HepG2 (cell line): ENCODE results near the gene SOST. TPM values are rescaled to one million over a fixed set of nuclear protein-coding genes. Genes with fewer than 3 reads are reported as not detected.

Experiments
- CENPX ChIP-seq: sonication (generic); formaldehyde crosslinking; IDR thresholded peaks from 2 replicates; pipeline ENCODE4 v1.9.0; 2021; ENCODE audit warnings: mild to moderate bottlenecking, missing genetic modification reagents, moderate library complexity
- FOSL1 ChIP-seq: sonication (generic); formaldehyde crosslinking; IDR thresholded peaks from 2 replicates; pipeline ENCODE4 v1.9.0; 2021; ENCODE audit warnings: missing genetic modification reagents, borderline replicate concordance
- GATA4 ChIP-seq: sonication (generic); IDR thresholded peaks from 2 replicates; pipeline ENCODE4 v1.6.1; 2016; ENCODE audit warnings: antibody characterized with exemption, low read depth, borderline replicate concordance
- HMGXB4 ChIP-seq, 2 experiments: sonication (generic) in 1 of 2; formaldehyde crosslinking in 1 of 2; IDR thresholded peaks; 2 replicates each; pipeline versions ENCODE4 v1.4.0 to v1.6.1; 2018 to 2020; ENCODE audit warnings: missing genetic modification reagents in 2 of 2, borderline replicate concordance in 1 of 2, low read depth in 1 of 2, mild to moderate bottlenecking in 1 of 2, missing biosample characterization in 1 of 2
- NONO ChIP-seq, 2 experiments: fragments of 450-650 bp in 1 of 2; sonication (generic) in 1 of 2; formaldehyde crosslinking in 1 of 2; IDR thresholded peaks in 1 of 2; conservative IDR thresholded peaks in 1 of 2; 2 replicates each; pipeline versions ENCODE4 v1.6.1 to v1.8.0; 2017 to 2022; ENCODE audit warnings: mild to moderate bottlenecking in 1 of 2, missing genetic modification reagents in 1 of 2, moderate library complexity in 1 of 2
- POGK ChIP-seq: sonication (generic); formaldehyde crosslinking; conservative IDR thresholded peaks from 2 replicates; pipeline ENCODE4 v1.8.0; 2022; ENCODE audit warnings: mild to moderate bottlenecking, moderate library complexity, missing genetic modification reagents
- PRDM4 ChIP-seq: sonication (generic); formaldehyde crosslinking; IDR thresholded peaks from 2 replicates; pipeline ENCODE4 v1.9.0; 2021; ENCODE audit warnings: missing genetic modification reagents, borderline replicate concordance
- SOX5 ChIP-seq: IDR thresholded peaks from 2 replicates; pipeline ENCODE4 v1.6.1; 2016; ENCODE audit warnings: borderline replicate concordance
- SSRP1 ChIP-seq: IDR thresholded peaks from 2 replicates; pipeline ENCODE4 v1.6.1; 2016; ENCODE audit warnings: control low read depth
- ZFP37 ChIP-seq: sonication (generic); formaldehyde crosslinking; IDR thresholded peaks from 2 replicates; pipeline ENCODE4 v1.4.0; 2020; ENCODE audit warnings: missing genetic modification reagents, borderline replicate concordance
- ZFP82 ChIP-seq: sonication (generic); formaldehyde crosslinking; IDR thresholded peaks from 2 replicates; pipeline ENCODE4 v1.5.1; 2020; ENCODE audit warnings: mild to moderate bottlenecking, missing genetic modification reagents, borderline replicate concordance
- ZNF24 ChIP-seq: fragments of 450-650 bp; IDR thresholded peaks from 2 replicates; pipeline ENCODE4 v1.6.1; 2017; ENCODE audit warnings: antibody characterized with exemption, mild to moderate bottlenecking
- ZNF260 ChIP-seq: sonication (generic); formaldehyde crosslinking; IDR thresholded peaks from 2 replicates; pipeline ENCODE4 v1.4.0; 2020; ENCODE audit warnings: missing genetic modification reagents, low read depth, mild to moderate bottlenecking, borderline replicate concordance
- ZNF318 ChIP-seq: sonication (generic); formaldehyde crosslinking; IDR thresholded peaks from 2 replicates; pipeline ENCODE4 v1.4.0; 2020; ENCODE audit warnings: mild to moderate bottlenecking, missing genetic modification reagents
- ZZZ3 ChIP-seq: sonication (generic); formaldehyde crosslinking; IDR thresholded peaks from 2 replicates; pipeline ENCODE4 v1.4.0; 2020; ENCODE audit warnings: missing genetic modification reagents, mild to moderate bottlenecking, borderline replicate concordance
- polyA plus RNA-seq, 8 experiments: library from polyadenylated mRNA; depleted of rRNA in 3 of 8; stranded (reverse) in 7 of 8; unstranded in 1 of 8; fragments of >200 nt; fragmentation: Illumina TruSeq in 4 of 8; extraction: Trizol in 4 of 8; gene quantifications; 2 replicates each; pipeline versions ENCODE4 v1.2.1 to v1.2.3, GENCODE V29; 2011 to 2016; ENCODE audit warnings: low read depth in 4 of 8, missing spikeins in 1 of 8, mixed read lengths in 1 of 8; ENCODE audit not compliant: insufficient read depth in 1 of 8
- total RNA-seq, 5 experiments: library from RNA; depleted of rRNA; stranded (reverse); fragments of >200 nt; fragmentation: Illumina TruSeq; extraction: Trizol; gene quantifications; 2 replicates each; pipeline ENCODE4 v1.2.3, GENCODE V29; 2016; ENCODE audit warnings: low read depth in 1 of 5

SOST gene
- total and polyA plus RNA-seq, 2 of the 13 experiments (the other 11 are each of a cell fraction or from before 2014, with no cell fraction given), result not detected

- TF ChIP-seq ZZZ3 (CRISPR knock-in tag) (no peak), NONO (IDR thresholded peaks at IDR 0.05) (no peak), NONO (CRISPR knock-in tag; conservative IDR thresholded peaks at IDR 0.05) (peak; percentile 64), ZNF24 (no peak), FOSL1 (CRISPR knock-in tag) (peak; percentile 88), ZNF260 (no peak), CENPX (no peak), PRDM4 (no peak), HMGXB4 (CRISPR knock-in tag; IDR thresholded peaks at IDR 0.05; ENCODE audit: borderline replicate concordance in 1 of 2, low read depth in 1 of 2) (no peak), POGK (CRISPR knock-in tag) (no peak), SSRP1 (no peak), ZFP82 (CRISPR knock-in tag) (no peak), ZNF318 (CRISPR knock-in tag) (no peak), SOX5 (peak; percentile 96), GATA4 (peak; percentile 90; the same call in 1 of the 2 replicates), ZFP37 (CRISPR knock-in tag) (no peak)
These were observed 43.3 kb upstream of the SOST start (continued) for GRCh38 chr17:43801844-43802243.
